ENCODE measurements around the gene INTS3.

INTS3 gene

DNA sequence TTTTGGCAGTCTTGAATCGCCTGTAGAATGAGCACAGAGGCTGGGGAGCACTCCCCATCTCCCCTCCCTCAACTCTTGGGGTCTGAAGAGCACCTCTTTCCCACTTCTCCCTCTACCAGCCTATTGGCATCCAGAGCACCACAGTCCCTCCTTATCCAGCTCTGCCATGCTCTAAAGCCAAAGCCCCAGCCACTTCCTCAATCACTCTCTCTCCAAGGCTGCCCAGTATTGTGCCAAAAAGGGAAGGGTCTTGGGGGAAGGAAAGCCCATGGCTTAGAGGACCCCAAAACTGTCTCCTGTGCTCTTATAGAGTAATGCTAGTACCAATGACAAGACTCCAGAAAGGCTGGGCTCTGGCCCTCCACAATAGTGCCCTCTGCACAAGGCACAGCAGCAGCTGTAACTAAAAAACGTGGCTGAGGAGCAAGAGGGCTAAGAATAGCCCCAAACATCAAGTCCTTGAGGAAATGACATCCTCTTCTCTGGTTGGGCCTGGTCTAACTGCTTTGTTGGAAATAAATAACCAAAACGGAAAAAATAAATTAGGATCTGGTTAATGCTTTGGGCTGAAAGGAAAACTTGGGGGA lies 75.7 kb downstream of the INTS3 start:
- H3K36me3 ChIP-seq (ENCODE audit: insufficient read depth, low read length) = peaks cover 58% of the 10 kb centered on the region
- no peak overlapping the region for H2AFZ ChIP-seq (ENCODE audit: low read depth, low read length)
- H3K27me3 ChIP-seq (ENCODE audit: insufficient read depth, low read length) = no peaks in the 10 kb centered on the region
- no peaks in the 10 kb centered on the region for H3K4me1 ChIP-seq (ENCODE audit: insufficient read depth, low read length)
- H3K9me3 ChIP-seq (ENCODE audit: low read length) = no peaks in the 10 kb centered on the region
- H3K4me3 ChIP-seq (ENCODE audit: low read length) = no peak overlapping the region

- Histone ChIP-seq H3K9me3 (ENCODE audit: low read length) (no peaks in the 10 kb centered on the region), H3K27me3 (ENCODE audit: insufficient read depth, low read length) (no peaks in the 10 kb centered on the region), H3K4me1 (ENCODE audit: insufficient read depth, low read length) (no peaks in the 10 kb centered on the region), H3K36me3 (ENCODE audit: insufficient read depth, low read length) (peaks cover 56% of the 10 kb centered on the region), H3K4me3 (ENCODE audit: low read length) (no peak overlapping the region), H2AFZ (ENCODE audit: low read depth, low read length) (no peak overlapping the region)
Measured at GRCh38 chr1:153804112-153804511, 76.3 kb downstream of the INTS3 start.

GRCh38 chr1:153805042-153805745 lies 77.3 kb downstream of the INTS3 start:
- H3K36me3 ChIP-seq (ENCODE audit: insufficient read depth, low read length) = peaks cover 56% of the 10 kb centered on the region
- no peaks in the 10 kb centered on the region for H3K9me3 ChIP-seq (ENCODE audit: low read length)

GRCh38 chr1:153805886-153806719 lies 78.3 kb downstream of the INTS3 start:
- Histone ChIP-seq H3K27me3 (ENCODE audit: insufficient read depth, low read length) (no peaks in the 10 kb centered on the region), H3K4me1 (ENCODE audit: insufficient read depth, low read length) (no peaks in the 10 kb centered on the region), H3K36me3 (ENCODE audit: insufficient read depth, low read length) (peaks cover 50% of the 10 kb centered on the region), H3K9me3 (ENCODE audit: low read length) (no peaks in the 10 kb centered on the region), H3K4me3 (ENCODE audit: low read length) (no peak overlapping the region), H2AFZ (ENCODE audit: low read depth, low read length) (no peak overlapping the region)

More at GRCh38 chr1:153805042-153805745, 77.3 kb downstream of the INTS3 start:
- Histone ChIP-seq H3K4me3 (ENCODE audit: low read length) (no peak overlapping the region), H3K27me3 (ENCODE audit: insufficient read depth, low read length) (no peaks in the 10 kb centered on the region), H3K4me1 (ENCODE audit: insufficient read depth, low read length) (no peaks in the 10 kb centered on the region), H2AFZ (ENCODE audit: low read depth, low read length) (no peak overlapping the region)

- H3K4me1 ChIP-seq (ENCODE audit: insufficient read depth, low read length) = no peaks in the 10 kb centered on the region
- H3K27me3 ChIP-seq (ENCODE audit: insufficient read depth, low read length) = no peaks in the 10 kb centered on the region
Measured at GRCh38 chr1:153816283-153816889, 88.5 kb downstream of the INTS3 start.

DNA sequence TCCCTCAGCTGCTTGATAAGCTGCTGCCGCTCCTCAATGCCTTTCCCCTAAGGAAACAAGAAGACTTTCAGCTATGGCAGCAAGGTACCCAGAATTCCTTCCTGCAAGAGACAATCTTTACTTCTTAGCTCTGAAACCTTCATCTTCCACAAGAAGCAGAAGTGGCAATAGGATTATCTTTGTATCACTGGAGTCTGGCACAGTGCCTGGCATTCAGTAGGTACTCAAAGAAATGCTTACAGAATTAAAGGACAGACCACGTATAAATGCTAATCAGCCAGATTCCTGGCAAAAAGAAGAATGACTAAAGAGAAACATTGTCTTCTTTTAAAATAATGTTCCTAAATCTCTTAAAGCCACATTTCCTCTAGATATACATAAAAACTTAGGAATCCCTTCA lies 91.0 kb downstream of the INTS3 start:
- Histone ChIP-seq H3K9me3 (ENCODE audit: low read length) (no peaks in the 10 kb centered on the region), H2AFZ (ENCODE audit: low read depth, low read length) (no peak overlapping the region), H3K4me1 (ENCODE audit: insufficient read depth, low read length) (no peaks in the 10 kb centered on the region), H3K4me3 (ENCODE audit: low read length) (no peak overlapping the region), H3K36me3 (ENCODE audit: insufficient read depth, low read length) (peaks cover 54% of the 10 kb centered on the region), H3K27me3 (ENCODE audit: insufficient read depth, low read length) (no peaks in the 10 kb centered on the region)

More at GRCh38 chr1:153816283-153816889, 88.5 kb downstream of the INTS3 start:
- Histone ChIP-seq H3K36me3 (ENCODE audit: insufficient read depth, low read length) (peaks cover 75% of the 10 kb centered on the region), H3K9me3 (ENCODE audit: low read length) (no peaks in the 10 kb centered on the region), H2AFZ (ENCODE audit: low read depth, low read length) (no peak overlapping the region), H3K4me3 (ENCODE audit: low read length) (no peak overlapping the region)
